HL-60 (cell line): ENCODE results near the gene GMDS.

Experiments used
- GABPA ChIP-seq: IDR thresholded peaks from 2 replicates; pipeline ENCODE4 v1.6.1; 2012; ENCODE audit warnings: low read depth
- POLR2AphosphoS5 ChIP-seq: IDR thresholded peaks from 2 replicates; pipeline ENCODE4 v1.6.1; 2012; ENCODE audit warnings: low read depth
- SPI1 ChIP-seq: IDR thresholded peaks from 2 replicates; pipeline ENCODE4 v1.6.1; 2012; ENCODE audit warnings: low read depth, mild to moderate bottlenecking, borderline replicate concordance
- TF ChIP-seq, protein P1 (sequence below): IDR thresholded peaks from one replicate; pipeline ENCODE4 v1.5.1; 2011; ENCODE audit warnings: low read length, control low read depth, inconsistent platforms; ENCODE audit not compliant: insufficient read depth
- TF ChIP-seq, protein P2 (sequence below): IDR thresholded peaks from 2 replicates; pipeline ENCODE4 v1.6.1; 2012; ENCODE audit warnings: low read depth; ENCODE audit not compliant: insufficient replicate concordance

DNA sequence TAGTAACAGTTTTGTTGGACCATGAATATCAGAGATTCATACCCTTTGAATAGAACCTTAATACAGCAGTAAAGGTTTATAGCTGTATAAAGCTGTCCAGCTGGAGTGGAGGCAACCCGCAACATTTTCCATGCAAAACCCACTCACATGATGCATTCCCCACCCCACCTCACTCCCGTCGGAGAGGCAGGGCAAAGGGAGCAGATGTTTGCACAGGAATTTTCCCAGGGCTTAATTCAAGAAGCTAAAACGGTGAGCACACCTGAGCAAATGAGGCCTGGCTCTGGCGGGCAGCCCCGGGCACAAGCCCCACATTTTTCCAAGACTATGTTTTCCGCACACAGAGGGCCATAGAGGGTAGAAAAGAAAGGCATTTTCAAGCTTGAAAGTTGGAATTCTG lies 444.0 kb downstream of the GMDS start:
- TF ChIP-seq, protein P1, sequence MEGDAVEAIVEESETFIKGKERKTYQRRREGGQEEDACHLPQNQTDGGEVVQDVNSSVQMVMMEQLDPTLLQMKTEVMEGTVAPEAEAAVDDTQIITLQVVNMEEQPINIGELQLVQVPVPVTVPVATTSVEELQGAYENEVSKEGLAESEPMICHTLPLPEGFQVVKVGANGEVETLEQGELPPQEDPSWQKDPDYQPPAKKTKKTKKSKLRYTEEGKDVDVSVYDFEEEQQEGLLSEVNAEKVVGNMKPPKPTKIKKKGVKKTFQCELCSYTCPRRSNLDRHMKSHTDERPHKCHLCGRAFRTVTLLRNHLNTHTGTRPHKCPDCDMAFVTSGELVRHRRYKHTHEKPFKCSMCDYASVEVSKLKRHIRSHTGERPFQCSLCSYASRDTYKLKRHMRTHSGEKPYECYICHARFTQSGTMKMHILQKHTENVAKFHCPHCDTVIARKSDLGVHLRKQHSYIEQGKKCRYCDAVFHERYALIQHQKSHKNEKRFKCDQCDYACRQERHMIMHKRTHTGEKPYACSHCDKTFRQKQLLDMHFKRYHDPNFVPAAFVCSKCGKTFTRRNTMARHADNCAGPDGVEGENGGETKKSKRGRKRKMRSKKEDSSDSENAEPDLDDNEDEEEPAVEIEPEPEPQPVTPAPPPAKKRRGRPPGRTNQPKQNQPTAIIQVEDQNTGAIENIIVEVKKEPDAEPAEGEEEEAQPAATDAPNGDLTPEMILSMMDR: no peak
- TF ChIP-seq POLR2AphosphoS5 (no peak), SPI1 (no peak), GABPA (no peak)
- TF ChIP-seq, protein P2, sequence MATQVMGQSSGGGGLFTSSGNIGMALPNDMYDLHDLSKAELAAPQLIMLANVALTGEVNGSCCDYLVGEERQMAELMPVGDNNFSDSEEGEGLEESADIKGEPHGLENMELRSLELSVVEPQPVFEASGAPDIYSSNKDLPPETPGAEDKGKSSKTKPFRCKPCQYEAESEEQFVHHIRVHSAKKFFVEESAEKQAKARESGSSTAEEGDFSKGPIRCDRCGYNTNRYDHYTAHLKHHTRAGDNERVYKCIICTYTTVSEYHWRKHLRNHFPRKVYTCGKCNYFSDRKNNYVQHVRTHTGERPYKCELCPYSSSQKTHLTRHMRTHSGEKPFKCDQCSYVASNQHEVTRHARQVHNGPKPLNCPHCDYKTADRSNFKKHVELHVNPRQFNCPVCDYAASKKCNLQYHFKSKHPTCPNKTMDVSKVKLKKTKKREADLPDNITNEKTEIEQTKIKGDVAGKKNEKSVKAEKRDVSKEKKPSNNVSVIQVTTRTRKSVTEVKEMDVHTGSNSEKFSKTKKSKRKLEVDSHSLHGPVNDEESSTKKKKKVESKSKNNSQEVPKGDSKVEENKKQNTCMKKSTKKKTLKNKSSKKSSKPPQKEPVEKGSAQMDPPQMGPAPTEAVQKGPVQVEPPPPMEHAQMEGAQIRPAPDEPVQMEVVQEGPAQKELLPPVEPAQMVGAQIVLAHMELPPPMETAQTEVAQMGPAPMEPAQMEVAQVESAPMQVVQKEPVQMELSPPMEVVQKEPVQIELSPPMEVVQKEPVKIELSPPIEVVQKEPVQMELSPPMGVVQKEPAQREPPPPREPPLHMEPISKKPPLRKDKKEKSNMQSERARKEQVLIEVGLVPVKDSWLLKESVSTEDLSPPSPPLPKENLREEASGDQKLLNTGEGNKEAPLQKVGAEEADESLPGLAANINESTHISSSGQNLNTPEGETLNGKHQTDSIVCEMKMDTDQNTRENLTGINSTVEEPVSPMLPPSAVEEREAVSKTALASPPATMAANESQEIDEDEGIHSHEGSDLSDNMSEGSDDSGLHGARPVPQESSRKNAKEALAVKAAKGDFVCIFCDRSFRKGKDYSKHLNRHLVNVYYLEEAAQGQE: no peak
